Spleen (tissue), 11 donors: Measurements from ENCODE around the gene RTCA. TPM values are rescaled to one million over a fixed set of nuclear protein-coding genes. Genes with fewer than 3 reads are reported as not detected.
"Not testable (repeated sequence)": the region's sequence is repeated elsewhere in the genome, so short reads cannot be mapped to it uniquely, and the experiment has no call there.

Experiments
- DNase-seq: peaks from one replicate; pipeline ENCODE4 v3.0.0-alpha.2; 2020
- H3K27ac ChIP-seq, 8 donors: fragments of 200-600 bp; sonication (generic) in 7 of 8; 1 replicate in 4 of 8; 2 replicates in 4 of 8; pipeline versions ENCODE4 v1.5.0 to v1.8.0; 2016 to 2021; ENCODE audit warnings: inconsistent platforms in 4 of 8, mild to moderate bottlenecking in 4 of 8, moderate library complexity in 1 of 8
- H3K27me3 ChIP-seq, 7 donors: fragments of 200-600 bp; sonication (generic) in 6 of 7; replicated peaks in 1 of 7; 1 replicate in 4 of 7; 2 replicates in 3 of 7; pipeline versions ENCODE4 v1.5.0 to v1.8.0; 2016 to 2021; ENCODE audit warnings: inconsistent platforms in 3 of 7, mild to moderate bottlenecking in 1 of 7
- H3K36me3 ChIP-seq, 6 donors: fragments of 200-600 bp; sonication (generic) in 5 of 6; 1 replicate in 4 of 6; 2 replicates in 2 of 6; pipeline versions ENCODE4 v1.5.0 to v1.8.0; 2016 to 2021; ENCODE audit warnings: inconsistent platforms in 2 of 6
- H3K4me1 ChIP-seq, 6 donors: fragments of 200-600 bp; sonication (generic) in 5 of 6; 1 replicate in 3 of 6; 2 replicates in 3 of 6; pipeline versions ENCODE4 v1.5.0 to v1.8.0; 2016 to 2021; ENCODE audit warnings: inconsistent platforms in 3 of 6
- H3K4me3 ChIP-seq, 8 donors: fragments of 200-600 bp; sonication (generic) in 7 of 8; 1 replicate in 4 of 8; 2 replicates in 4 of 8; pipeline versions ENCODE4 v1.5.0 to v1.8.0; 2016 to 2021; ENCODE audit warnings: inconsistent platforms in 4 of 8, mild to moderate bottlenecking in 4 of 8, moderate library complexity in 2 of 8
- H3K9me3 ChIP-seq, 8 donors: fragments of 200-600 bp; sonication (generic) in 7 of 8; 1 replicate in 4 of 8; 2 replicates in 4 of 8; pipeline versions ENCODE4 v1.5.0 to v1.8.0; 2016 to 2021; ENCODE audit warnings: inconsistent platforms in 4 of 8
- CTCF ChIP-seq, 11 experiments: fragments of 200-600 bp in 7 of 11; fragments of 450-650 bp in 4 of 11; sonication (generic) in 4 of 11; IDR thresholded peaks in 8 of 11; conservative IDR thresholded peaks in 3 of 11; 1 replicate in 7 of 11; 2 replicates in 4 of 11; pipeline versions ENCODE4 v1.4.0 to v1.8.0; 2016 to 2021; ENCODE audit warnings: antibody characterized with exemption in 11 of 11, inconsistent platforms in 4 of 11, mild to moderate bottlenecking in 1 of 11
- POLR2A ChIP-seq, 3 donors: fragments of 450-650 bp; IDR thresholded peaks; one replicate each; pipeline ENCODE4 v1.5.1; 2017; ENCODE audit warnings: antibody characterized with exemption in 3 of 3, mild to moderate bottlenecking in 1 of 3
- POLR2AphosphoS5 ChIP-seq, 3 donors: sonication (generic); formaldehyde crosslinking; IDR thresholded peaks; one replicate each; pipeline ENCODE4 v1.5.1; 2017; ENCODE audit warnings: antibody characterized with exemption in 3 of 3
- WGBS, 5 donors: extraction: QIAGEN DNeasy Blood & Tissue Kit in 3 of 5; methylation state at CpG; one replicate each; pipeline versions ENCODE4 v1.1.5 to v1.1.7; 2013 to 2018; 5-methylcytosine and 5-hydroxymethylcytosine counted together
- intact Hi-C: fragments of 100-400 bp; cut with DNase I; formaldehyde crosslinking; loops from one replicate; pipeline ENCODE4 v1.15.0; 2023; ENCODE audit warnings: low total_unique reads
- microRNA-seq, 3 donors: library from miRNA; unstranded; fragments of <30 nt; microRNA quantifications; one replicate each; pipeline versions ENCODE4 to v1.1.0, GENCODE V29; 2019 to 2020
- polyA plus RNA-seq, 3 donors: library from polyadenylated mRNA; stranded (reverse); fragments of 200-250 nt; gene quantifications; one replicate each; pipeline ENCODE4 v1.2.1, GENCODE V29; 2013
- small RNA-seq, 4 donors: library from RNA; depleted of rRNA; stranded (forward); fragments of <200 nt; gene quantifications; one replicate each; pipeline ENCODE3, GENCODE V24; 2016
- total RNA-seq, 7 donors: library from RNA; depleted of rRNA in 3 of 7; stranded (reverse); fragments of >200 nt in 3 of 7; fragmentation: NEBNext Ultra II Directional in 4 of 7; extraction: Animal tissue kit (Norgen Biotek cat#: 25700) in 4 of 7; gene quantifications; one replicate each; pipeline versions ENCODE4 v1.1.0 to v1.2.1, GENCODE V29; 2016 to 2021
- donor health status: healthy with polysubstance abuse.
- donor health status: DM: no; HTN: no; CAD: no; lungs with moderate emphysema.
- donor health status: DM: no; HTN: no; CAD: no.
- donor health status: Bipolar disorder and iron deficiency.
- donor health status: healthy.
- donor health status: DM: no; HTN: no; CAD: no.
- donor health status: DM: yes; HTN: yes; CAD: no.

The RTCA gene
- total and polyA plus RNA-seq, 10 donors = 19.7 to 42.6 (median 30.0) TPM

GRCh38 chr1:100335436-100335835, 69.4 kb downstream of the RTCA start:
- Histone ChIP-seq H3K4me3 (no peak overlapping the region), H3K27me3 (no peaks in the 10 kb centered on the region), H3K27ac (no peak overlapping the region), H3K4me1 (no peaks in the 10 kb centered on the region), H3K36me3 (no peaks in the 10 kb centered on the region), H3K9me3 (no peaks in the 10 kb centered on the region)
- 28 to 79% (median 40%) methylated on average over 1 of the region's 1 CpG for WGBS, 5 donors
- DNase-seq = no peak
- TF ChIP-seq CTCF (IDR thresholded peaks at IDR 0.05 in 8 of 11, conservative IDR thresholded peaks at IDR 0.05 in 3 of 11) (no peak), POLR2AphosphoS5 (IDR thresholded peaks at IDR 0.05) (no peak), POLR2A (IDR thresholded peaks at IDR 0.05) (no peak)
- intact Hi-C loops = no loop called here

- WGBS, 5 donors = 88 to 98% (median 95%) methylated on average over 5 of the region's 5 CpGs
- H3K4me3 ChIP-seq, H3K4me1 ChIP-seq, intact Hi-C loops, H3K27ac ChIP-seq, H3K36me3 ChIP-seq, DNase-seq, H3K27me3 ChIP-seq, H3K9me3 ChIP-seq: not testable (repeated sequence)
These were observed 71.9 kb downstream of the RTCA start for GRCh38 chr1:100337878-100338277.

- H3K4me1 ChIP-seq = peaks cover 0 to 13% (median 0%) of the 10 kb centered on the region in 6 donors
- DNase-seq, H3K27me3 ChIP-seq, H3K27ac ChIP-seq, intact Hi-C loops, H3K36me3 ChIP-seq, H3K9me3 ChIP-seq, H3K4me3 ChIP-seq: not testable (repeated sequence)
- WGBS, 5 donors = 84 to 93% (median 88%) methylated on average over 5 to 6 of the region's 6 CpGs
These were observed 73.7 kb downstream of the RTCA start for GRCh38 chr1:100339735-100340134.

- H3K4me1 ChIP-seq = peaks cover 0 to 13% (median 0%) of the 10 kb centered on the region in 6 donors
- no peak overlapping the region for H3K27ac ChIP-seq
- H3K4me3 ChIP-seq = no peak overlapping the region
- TF ChIP-seq POLR2AphosphoS5 (IDR thresholded peaks at IDR 0.05) = no peak
- no peak for TF ChIP-seq CTCF (IDR thresholded peaks at IDR 0.05 in 8 of 11, conservative IDR thresholded peaks at IDR 0.05 in 3 of 11)
- TF ChIP-seq POLR2A (IDR thresholded peaks at IDR 0.05) = no peak
- H3K36me3 ChIP-seq = no peaks in the 10 kb centered on the region
- no peaks in the 10 kb centered on the region for H3K9me3 ChIP-seq
- WGBS, 5 donors = 87 to 100% (median 100%) methylated on average over 1 of the region's 1 CpG
- no peaks in the 10 kb centered on the region for H3K27me3 ChIP-seq
- no peak for DNase-seq
- intact Hi-C loops = no loop called here
These were observed 74.5 kb downstream of the RTCA start for GRCh38 chr1:100340494-100340893.

- Histone ChIP-seq H3K4me1 (peaks cover 0 to 13% (median 0%) of the 10 kb centered on the region in 6 donors), H3K36me3 (no peaks in the 10 kb centered on the region), H3K9me3 (no peaks in the 10 kb centered on the region), H3K4me3 (no peak overlapping the region), H3K27ac (no peak overlapping the region), H3K27me3 (no peaks in the 10 kb centered on the region)
- no peak for DNase-seq
- WGBS, 5 donors = 89 to 98% (median 91%) methylated on average over 2 of the region's 2 CpGs
- intact Hi-C loops = no loop called here
- no peak for TF ChIP-seq POLR2AphosphoS5 (IDR thresholded peaks at IDR 0.05)
- no peak for TF ChIP-seq CTCF (IDR thresholded peaks at IDR 0.05 in 8 of 11, conservative IDR thresholded peaks at IDR 0.05 in 3 of 11)
- no peak for TF ChIP-seq POLR2A (IDR thresholded peaks at IDR 0.05)
These were observed 76.3 kb downstream of the RTCA start for GRCh38 chr1:100342348-100342747.

Small RNAs within 50 kb of the gene (microRNA-seq; reads per million reads assigned to microRNA genes)
- gene MIR553 = 0 reads per million in 3 donors

Small RNAs within 50 kb of the gene (small RNA-seq; reads per million reads assigned to genes)
- gene AL445928.1 (0 reads per million in 4 donors), gene MIR553 (0 reads per million in 4 donors)

Other genes starting within 250 kb of the RTCA start
- gene SASS6, start 133.3 kb upstream of the RTCA start, total RNA-seq = 1 to 10 TPM; 3.7 to 9.2 (median 4.6) TPM
- 1 to 10 TPM; 2.7 to 3.1 (median 2.8) TPM for gene SASS6, start 133.3 kb upstream of the RTCA start, polyA plus RNA-seq
- gene TRMT13, start 133.1 kb upstream of the RTCA start, total RNA-seq = 10 to 100 TPM; 20.9 to 37.6 (median 27.9) TPM
- 10 to 100 TPM; 14.0 to 15.0 (median 14.3) TPM for gene TRMT13, start 133.1 kb upstream of the RTCA start, polyA plus RNA-seq
- gene LRRC39, start 88.0 kb upstream of the RTCA start, total RNA-seq = 1 to 10 TPM in 5 of 7 donors, under 1 TPM in 2; 0.51 to 2.2 (median 1.1) TPM
- 1 to 10 TPM in 2 of 3 donors, under 1 TPM in 1; 0.96 to 3.1 (median 1.5) TPM for gene LRRC39, start 88.0 kb upstream of the RTCA start, polyA plus RNA-seq
- gene DBT, start 16.4 kb upstream of the RTCA start, total RNA-seq = 10 to 100 TPM in 3 of 7 donors, 1 to 10 TPM in 4; 5.5 to 13.4 (median 9.9) TPM
- gene DBT, start 16.4 kb upstream of the RTCA start, polyA plus RNA-seq = 1 to 10 TPM; 1.8 to 2.4 (median 2.3) TPM
- gene CDC14A, start 86.3 kb downstream of the RTCA start, total RNA-seq = 10 to 100 TPM; 17.4 to 58.5 (median 31.3) TPM
- 1 to 10 TPM; 3.8 to 4.5 (median 4.2) TPM for gene CDC14A, start 86.3 kb downstream of the RTCA start, polyA plus RNA-seq